Peyer's patch (tissue), 4 donors: Measurements from ENCODE around the gene DUS2.

Source experiments
- CTCF ChIP-seq, 6 experiments: fragments of 450-650 bp in 4 of 6; fragments of 200-600 bp in 2 of 6; sonication (generic) in 1 of 6; IDR thresholded peaks; one replicate each; pipeline ENCODE4 v1.5.1; 2017 to 2019; ENCODE audit warnings: antibody characterized with exemption in 6 of 6, mild to moderate bottlenecking in 3 of 6, moderate library complexity in 1 of 6
- POLR2A ChIP-seq, 2 donors: fragments of 450-650 bp; IDR thresholded peaks; one replicate each; pipeline ENCODE4 v1.5.1; 2017; ENCODE audit warnings: antibody characterized with exemption in 2 of 2, mild to moderate bottlenecking in 2 of 2, moderate library complexity in 2 of 2

- TF ChIP-seq POLR2A (IDR thresholded peaks at IDR 0.05) (no peak), CTCF (IDR thresholded peaks at IDR 0.05) (no peak)
These were observed 26.4 kb downstream of the DUS2 start for GRCh38 chr16:68049449-68049848.
